DOHH2 (cell line): Measurements from ENCODE around the gene GPRC5A.

Experiments used
- H3F3A ChIP-seq: fragments of 200-600 bp; sonication (generic), shearing (Covaris generic); 2 replicates; pipeline ENCODE4 v1.6.0; 2016; ENCODE audit warnings: antibody characterized with exemption, mild to moderate bottlenecking; ENCODE audit not compliant: control insufficient read depth, insufficient read depth
- H3K27ac ChIP-seq: fragments of 200-600 bp; sonication (generic); 2 replicates; pipeline ENCODE4 v1.5.1; 2014; ENCODE audit warnings: low read depth, mild to moderate bottlenecking, low read length, moderate library complexity
- H3K27me3 ChIP-seq: fragments of 200-600 bp; sonication (generic); 2 replicates; pipeline ENCODE4 v1.6.1; 2014; ENCODE audit warnings: mild to moderate bottlenecking, low read length, mixed read lengths; ENCODE audit not compliant: control insufficient read depth
- H3K36me3 ChIP-seq: fragments of 200-600 bp; sonication (generic); 2 replicates; pipeline ENCODE4 v1.6.1; 2014; ENCODE audit warnings: mild to moderate bottlenecking, low read length, moderate library complexity, mixed read lengths; ENCODE audit not compliant: control insufficient read depth
- H3K4me1 ChIP-seq: fragments of 200-600 bp; sonication (generic); 2 replicates; pipeline ENCODE4 v1.6.1; 2014; ENCODE audit warnings: mild to moderate bottlenecking, low read length, mixed read lengths; ENCODE audit not compliant: control insufficient read depth
- H3K4me2 ChIP-seq: fragments of 200-600 bp; sonication (generic); 2 replicates; pipeline ENCODE4 v1.6.0; 2014; ENCODE audit warnings: mild to moderate bottlenecking, low read length, moderate library complexity
- H3K4me3 ChIP-seq: fragments of 200-600 bp; sonication (generic); 2 replicates; pipeline ENCODE4 v1.5.1; 2014; ENCODE audit warnings: mild to moderate bottlenecking, low read length, mixed read lengths
- H3K79me2 ChIP-seq: fragments of 200-600 bp; sonication (generic); 2 replicates; pipeline ENCODE4 v1.6.1; 2014; ENCODE audit warnings: mild to moderate bottlenecking, low read length, mixed read lengths; ENCODE audit not compliant: control insufficient read depth
- H3K9me2 ChIP-seq: fragments of 200-600 bp; sonication (generic); replicated peaks from 2 replicates; pipeline ENCODE4 v1.6.1; 2014; ENCODE audit warnings: mild to moderate bottlenecking, low read length, mixed read lengths; ENCODE audit not compliant: control insufficient read depth
- H3K9me3 ChIP-seq: fragments of 200-600 bp; sonication (generic); 2 replicates; pipeline ENCODE4 v1.6.1; 2014; ENCODE audit warnings: antibody characterized with exemption, low read length, mixed read lengths; ENCODE audit not compliant: control insufficient read depth, insufficient read depth
- H4K20me1 ChIP-seq: fragments of 200-600 bp; sonication (generic); 2 replicates; pipeline ENCODE4 v1.6.0; 2014; ENCODE audit warnings: low read depth, mild to moderate bottlenecking, antibody characterized with exemption, low read length, moderate library complexity; ENCODE audit not compliant: control insufficient read depth, insufficient read depth
- CTCF ChIP-seq: fragments of 200-600 bp; sonication (generic); IDR thresholded peaks from one replicate; pipeline ENCODE4 v1.5.1; 2014; ENCODE audit warnings: antibody characterized with exemption, mild to moderate bottlenecking, low read depth, low read length; ENCODE audit not compliant: poor library complexity, severe bottlenecking
- EZH2phosphoT487 ChIP-seq: fragments of 200-600 bp; sonication (generic); IDR thresholded peaks from 2 replicates; pipeline ENCODE4 v1.6.1; 2017; ENCODE audit warnings: borderline replicate concordance, mild to moderate bottlenecking, antibody characterized with exemption, low read length, moderate library complexity, mixed read lengths

Gene GPRC5A

GRCh38 chr12:12922978-12923377 is 31.6 kb downstream of the GPRC5A start:
- H3K9me2 ChIP-seq = no peaks in the 10 kb centered on the region
- H3K4me3 ChIP-seq = no peak overlapping the region
- no peaks in the 10 kb centered on the region for H3K9me3 ChIP-seq
- TF ChIP-seq CTCF (no peak), EZH2phosphoT487 (no peak)
- no peaks in the 10 kb centered on the region for H3K27me3 ChIP-seq
- no peaks in the 10 kb centered on the region for H4K20me1 ChIP-seq
- H3K4me2 ChIP-seq = no peak overlapping the region
- no peak overlapping the region for H3K27ac ChIP-seq
- no peaks in the 10 kb centered on the region for H3K36me3 ChIP-seq
- H3K4me1 ChIP-seq = no peaks in the 10 kb centered on the region
- no peaks in the 10 kb centered on the region for H3K79me2 ChIP-seq
- H3F3A ChIP-seq = no peaks in the 10 kb centered on the region

DNA sequence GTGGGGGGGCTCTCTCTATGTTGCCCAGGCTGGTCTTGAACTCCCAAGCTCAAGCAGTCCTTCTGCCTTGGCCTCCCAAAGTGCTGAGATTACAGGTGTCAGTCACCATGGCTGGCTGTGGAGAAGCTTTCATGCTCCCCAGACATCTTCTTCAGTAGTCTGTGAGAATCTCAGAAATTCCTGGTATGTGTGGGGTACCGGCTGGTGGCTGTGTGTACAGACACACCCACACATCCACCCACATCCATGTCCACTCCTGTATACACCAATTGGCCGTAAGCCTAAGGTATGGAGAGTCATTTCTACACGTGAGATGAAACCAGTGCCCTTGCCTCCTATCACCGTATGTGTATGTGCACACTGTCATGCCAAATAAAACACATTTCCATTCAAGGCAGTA is 32.8 kb downstream of the GPRC5A start:
- Histone ChIP-seq H4K20me1 (no peaks in the 10 kb centered on the region), H3K27me3 (no peaks in the 10 kb centered on the region), H3K9me2 (no peaks in the 10 kb centered on the region), H3K36me3 (no peaks in the 10 kb centered on the region), H3K4me3 (no peak overlapping the region), H3K4me1 (no peaks in the 10 kb centered on the region), H3K27ac (no peak overlapping the region), H3F3A (no peaks in the 10 kb centered on the region), H3K79me2 (no peaks in the 10 kb centered on the region), H3K9me3 (no peaks in the 10 kb centered on the region), H3K4me2 (no peak overlapping the region)
- TF ChIP-seq CTCF (no peak), EZH2phosphoT487 (no peak)

GRCh38 chr12:12925388-12925787 is 34.0 kb downstream of the GPRC5A start:
- H3K36me3 ChIP-seq = no peaks in the 10 kb centered on the region

More at GRCh38 chr12:12925388-12925787, 34.0 kb downstream of the GPRC5A start:
- Histone ChIP-seq H3K4me3 (no peak overlapping the region), H3K4me2 (no peak overlapping the region), H3K27me3 (peaks cover 2% of the 10 kb centered on the region; the same call in 1 of the 2 replicates), H3F3A (no peaks in the 10 kb centered on the region), H3K27ac (no peak overlapping the region), H3K9me3 (no peaks in the 10 kb centered on the region), H3K4me1 (no peaks in the 10 kb centered on the region), H3K79me2 (no peaks in the 10 kb centered on the region), H3K9me2 (no peaks in the 10 kb centered on the region), H4K20me1 (no peaks in the 10 kb centered on the region)
- TF ChIP-seq EZH2phosphoT487 (no peak), CTCF (no peak)
